ENCODE results near the gene SNAPC5.

Gene SNAPC5

GRCh38 chr15:66452971-66453580 lies 44.5 kb downstream of the SNAPC5 start:
- no peak for DNase-seq

GRCh38 chr15:66452420-66452819 lies 45.1 kb downstream of the SNAPC5 start:
- DNase-seq = no peak

Measured in DMS153 (cell line).